Nephron progenitor cell (in vitro differentiated cells): ENCODE data around the gene INTS11.

ENCODE experiments used
- DNase-seq: peaks from one replicate; pipeline ENCODE4 v3.0.0; 2021
- H3K27ac Mint-ChIP-seq: 2 replicates; pipeline ENCODE4 v1.8.0; 2021; ENCODE audit warnings: mild to moderate bottlenecking, moderate library complexity, mixed read lengths
- H3K27me3 Mint-ChIP-seq: 2 replicates; pipeline ENCODE4 v1.8.0; 2021; ENCODE audit warnings: mild to moderate bottlenecking, low read depth, mixed read lengths; ENCODE audit not compliant: poor library complexity
- H3K36me3 Mint-ChIP-seq: 2 replicates; pipeline ENCODE4 v1.8.0; 2021; ENCODE audit warnings: low read depth, mixed read lengths
- H3K4me1 Mint-ChIP-seq: 2 replicates; pipeline ENCODE4 v1.8.0; 2021; ENCODE audit warnings: mixed read lengths
- H3K4me3 Mint-ChIP-seq: 2 replicates; pipeline ENCODE4 v1.8.0; 2021; ENCODE audit warnings: mild to moderate bottlenecking, moderate library complexity, mixed read lengths
- H3K9me3 Mint-ChIP-seq: 2 replicates; pipeline ENCODE4 v1.8.0; 2021; ENCODE audit warnings: mild to moderate bottlenecking, moderate library complexity, mixed read lengths
- CTCF ChIP-seq: fragments of 200-600 bp; sonication (generic); IDR thresholded peaks from 2 replicates; pipeline ENCODE4 v1.5.0; 2021; ENCODE audit warnings: antibody characterized with exemption

INTS11 gene

GRCh38 chr1:1264868-1265272 is 59.6 kb downstream of the INTS11 start:
- Mint-ChIP-seq H3K36me3 (peaks cover 60% of the 10 kb centered on the region), H3K27me3 (no peaks in the 10 kb centered on the region), H3K9me3 (no peaks in the 10 kb centered on the region), H3K4me3 (no peak overlapping the region), H3K4me1 (peaks cover 10% of the 10 kb centered on the region), H3K27ac (no peak overlapping the region)
- TF ChIP-seq CTCF, result peak; percentile 8
- no peak for DNase-seq

DNA sequence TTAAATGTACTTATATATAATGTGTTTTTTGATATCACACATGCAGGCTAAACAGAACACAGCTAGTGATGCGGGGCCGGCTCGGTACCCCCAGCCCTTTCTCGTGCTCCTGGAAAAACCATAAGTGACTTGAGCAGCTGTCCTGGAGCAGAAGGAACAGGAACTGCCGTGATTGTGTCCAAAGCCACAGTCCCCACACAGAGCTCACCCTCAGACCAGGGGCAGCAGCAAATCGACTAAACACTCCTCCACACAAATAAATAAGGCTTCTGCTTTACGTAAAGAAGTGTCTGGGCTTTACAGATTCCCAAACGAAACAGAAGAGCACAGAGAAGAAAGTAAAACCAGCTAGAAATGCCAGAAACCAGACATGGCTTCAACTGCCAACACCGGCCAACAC is 60.4 kb downstream of the INTS11 start:
- TF ChIP-seq CTCF, result no peak
- Mint-ChIP-seq H3K27me3 (no peaks in the 10 kb centered on the region), H3K4me3 (no peak overlapping the region), H3K9me3 (no peaks in the 10 kb centered on the region), H3K4me1 (peaks cover 8% of the 10 kb centered on the region), H3K36me3 (peaks cover 66% of the 10 kb centered on the region), H3K27ac (no peak overlapping the region)
- DNase-seq, result no peak

GRCh38 chr1:1262758-1263157 is 61.7 kb downstream of the INTS11 start:
- no peaks in the 10 kb centered on the region for H3K27me3 Mint-ChIP-seq
- no peak overlapping the region for H3K4me3 Mint-ChIP-seq
- peaks cover 10% of the 10 kb centered on the region for H3K4me1 Mint-ChIP-seq
- no peak for DNase-seq
- H3K9me3 Mint-ChIP-seq, result no peaks in the 10 kb centered on the region
- no peak for TF ChIP-seq CTCF
- peaks cover 69% of the 10 kb centered on the region for H3K36me3 Mint-ChIP-seq
- H3K27ac Mint-ChIP-seq, result no peak overlapping the region

DNA sequence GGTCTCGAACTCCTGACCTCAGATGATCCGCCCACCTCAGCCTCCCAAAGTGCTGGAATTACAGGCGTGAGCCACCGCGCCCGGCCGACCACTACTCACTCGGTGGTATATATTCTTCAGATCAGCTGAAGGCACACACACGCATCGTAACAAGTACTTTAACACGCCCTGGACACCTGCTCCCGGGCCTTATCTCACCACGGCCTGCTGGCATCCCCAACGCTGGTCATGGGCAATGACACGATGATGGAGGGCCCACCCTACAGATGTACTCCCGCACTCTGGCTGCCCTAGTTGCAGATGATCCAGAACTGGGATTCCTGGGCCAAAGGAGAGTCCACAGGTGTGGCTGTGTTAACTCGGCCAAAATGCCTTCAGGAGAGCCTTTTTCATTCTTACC is 62.4 kb downstream of the INTS11 start:
- Mint-ChIP-seq H3K4me1 (peaks cover 13% of the 10 kb centered on the region), H3K4me3 (no peak overlapping the region), H3K9me3 (no peaks in the 10 kb centered on the region), H3K36me3 (peaks cover 69% of the 10 kb centered on the region), H3K27ac (no peak overlapping the region), H3K27me3 (no peaks in the 10 kb centered on the region)
- DNase-seq, result no peak
- no peak for TF ChIP-seq CTCF
